Mesendoderm (in vitro differentiated cells): ENCODE data around the gene HSD11B1.
A peak's percentile ranks its signal among the peaks of the same experiment; 100 is the strongest.

Source experiments
- DNase-seq: peaks from one replicate; pipeline ENCODE4 v3.0.0; 2013
- H2AK5ac ChIP-seq: 2 replicates; pipeline ENCODE4 v1.6.1; 2013; ENCODE audit warnings: low read length, inconsistent platforms
- H2BK120ac ChIP-seq: 2 replicates; pipeline ENCODE4 v1.6.1; 2013; ENCODE audit warnings: low read depth, mild to moderate bottlenecking, low read length, moderate library complexity, mixed read lengths
- H2BK15ac ChIP-seq: replicated peaks from 2 replicates; pipeline ENCODE4 v1.6.1; 2013; ENCODE audit warnings: low read depth, mild to moderate bottlenecking, moderate library complexity
- H2BK5ac ChIP-seq: 2 replicates; pipeline ENCODE4 v1.6.1; 2013; ENCODE audit warnings: low read length, inconsistent platforms
- H3K18ac ChIP-seq: 2 replicates; pipeline ENCODE4 v1.6.1; 2013; ENCODE audit warnings: mild to moderate bottlenecking, low read length, mixed read lengths
- H3K23ac ChIP-seq: one replicate; pipeline ENCODE4 v1.6.1; 2013; ENCODE audit warnings: low read length
- H3K27ac ChIP-seq: 2 replicates; pipeline ENCODE4 v1.5.1; 2013; ENCODE audit warnings: low read depth, mild to moderate bottlenecking, inconsistent platforms, low read length, moderate library complexity
- H3K27me3 ChIP-seq: 2 replicates; pipeline ENCODE4 v1.6.1; 2013; ENCODE audit warnings: low read length, control low read depth, mild to moderate bottlenecking, inconsistent platforms; ENCODE audit not compliant: insufficient read depth, poor library complexity
- H3K36me3 ChIP-seq: 2 replicates; pipeline ENCODE4 v1.6.1; 2013; ENCODE audit warnings: low read length, inconsistent platforms; ENCODE audit not compliant: control insufficient read depth, insufficient read depth
- H3K4ac ChIP-seq: one replicate; pipeline ENCODE4 v1.6.1; 2013; ENCODE audit warnings: low read depth, mild to moderate bottlenecking, low read length, moderate library complexity
- H3K4me1 ChIP-seq: 2 replicates; pipeline ENCODE4 v1.6.1; 2013; ENCODE audit warnings: low read depth, low read length, inconsistent platforms; ENCODE audit not compliant: control insufficient read depth
- H3K4me2 ChIP-seq: 2 replicates; pipeline ENCODE4 v1.6.1; 2013; ENCODE audit warnings: low read length
- H3K4me3 ChIP-seq: 2 replicates; pipeline ENCODE4 v1.5.1; 2013; ENCODE audit warnings: mild to moderate bottlenecking, low read length
- H3K56ac ChIP-seq: one replicate; pipeline ENCODE4 v1.6.1; 2013; ENCODE audit warnings: low read length
- H3K79me1 ChIP-seq: 2 replicates; pipeline ENCODE4 v1.6.1; 2013; ENCODE audit warnings: low read length, inconsistent platforms
- H3K79me2 ChIP-seq: 2 replicates; pipeline ENCODE4 v1.6.1; 2013; ENCODE audit warnings: mild to moderate bottlenecking, low read length; ENCODE audit not compliant: control insufficient read depth, insufficient read depth
- H3K9ac ChIP-seq: 2 replicates; pipeline ENCODE4 v1.6.1; 2013; ENCODE audit warnings: low read length, inconsistent platforms
- H4K5ac ChIP-seq: one replicate; pipeline ENCODE4 v1.6.1; 2013; ENCODE audit warnings: low read length
- H4K8ac ChIP-seq: one replicate; pipeline ENCODE4 v1.6.1; 2013; ENCODE audit warnings: low read depth, mild to moderate bottlenecking, control low read depth, low read length, moderate library complexity
- WGBS: extraction: QIAGEN DNeasy Blood & Tissue Kit; methylation state at CpG from one replicate; pipeline ENCODE4 v1.1.7; 2013; ENCODE audit warnings: low lambda C conversion rate, missing lambda C conversion rate; ENCODE audit not compliant: insufficient coverage; ENCODE audit errors: extremely low coverage; 5-methylcytosine and 5-hydroxymethylcytosine counted together

The HSD11B1 gene

DNA sequence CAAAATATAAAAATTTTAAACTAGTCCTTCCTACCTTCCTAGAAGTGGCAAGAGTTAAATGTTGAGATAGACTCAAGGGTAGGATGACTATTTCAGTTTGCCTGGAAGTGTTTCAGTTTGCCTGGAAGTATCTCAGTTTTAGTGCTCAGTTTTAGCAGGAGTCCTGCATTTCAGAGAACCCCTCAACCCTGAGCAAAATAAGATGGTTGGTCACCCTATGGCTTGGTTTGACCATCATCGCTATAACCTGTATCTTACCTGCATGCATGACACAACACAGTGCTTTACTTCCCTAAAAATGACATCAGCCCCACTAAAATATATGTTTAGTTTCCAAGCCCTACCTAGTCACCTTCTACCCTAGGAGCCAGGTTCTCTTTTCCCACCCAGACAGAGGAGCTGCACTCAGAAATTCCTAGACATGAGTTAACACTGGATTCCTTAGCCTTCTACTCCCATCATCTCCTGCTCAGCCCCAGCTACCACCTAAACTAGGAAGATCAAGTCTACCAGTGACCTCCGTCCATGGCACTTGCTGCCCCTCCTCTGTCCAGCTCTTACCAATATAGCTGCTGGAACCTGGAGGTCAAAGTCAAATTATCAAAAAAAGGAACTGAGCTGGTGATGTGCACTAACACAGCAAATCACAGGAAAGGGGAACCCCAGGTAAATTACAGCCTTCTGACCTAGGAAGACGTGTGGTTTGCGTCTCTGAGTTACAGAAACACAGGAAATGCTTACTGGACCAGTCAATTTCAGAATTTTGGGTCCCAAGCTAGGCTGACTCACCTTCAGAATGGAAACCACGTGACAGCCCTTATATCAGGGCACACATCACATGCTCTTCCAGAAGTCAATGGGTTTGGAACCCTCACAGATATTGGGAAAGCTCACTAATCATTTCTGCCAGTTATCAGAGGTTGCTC, 31.7 kb upstream of the HSD11B1 start:
- DNase-seq, result no peak
- H3K4me2 ChIP-seq, result no peak overlapping the region

GRCh38 chr1:209673631-209674417, 30.8 kb upstream of the HSD11B1 start:
- no peaks in the 10 kb centered on the region for H3K79me2 ChIP-seq
- no peak overlapping the region for H3K4ac ChIP-seq
- no peak overlapping the region for H3K23ac ChIP-seq
- H3K18ac ChIP-seq, result no peak overlapping the region
- peak; percentile 21 for DNase-seq
- no peak overlapping the region for H3K4me3 ChIP-seq
- H2BK15ac ChIP-seq, result no peak overlapping the region
- H3K4me1 ChIP-seq, result no peaks in the 10 kb centered on the region
- H2BK120ac ChIP-seq, result no peak overlapping the region
- H2AK5ac ChIP-seq, result no peak overlapping the region
- no peaks in the 10 kb centered on the region for H3K36me3 ChIP-seq
- H3K79me1 ChIP-seq, result no peaks in the 10 kb centered on the region
- no peak overlapping the region for H3K9ac ChIP-seq
- no peak overlapping the region for H3K4me2 ChIP-seq
- H4K8ac ChIP-seq, result no peak overlapping the region
- H4K5ac ChIP-seq, result no peak overlapping the region
- H3K27me3 ChIP-seq, result peaks cover 38% of the 10 kb centered on the region
- no peak overlapping the region for H3K27ac ChIP-seq
- H2BK5ac ChIP-seq, result no peak overlapping the region
- H3K56ac ChIP-seq, result no peak overlapping the region
- no CpG with 5 or more reads among the region's 7 CpGs for WGBS

More for the DNA sequence above, 31.7 kb upstream of the HSD11B1 start:
- no peak overlapping the region for H3K18ac ChIP-seq
- H3K79me1 ChIP-seq, result no peaks in the 10 kb centered on the region
- H3K27ac ChIP-seq, result no peak overlapping the region
- H3K56ac ChIP-seq, result no peak overlapping the region
- H3K4ac ChIP-seq, result no peak overlapping the region
- H4K8ac ChIP-seq, result no peak overlapping the region
- no peaks in the 10 kb centered on the region for H3K4me1 ChIP-seq
- H2BK15ac ChIP-seq, result no peak overlapping the region
- H4K5ac ChIP-seq, result no peak overlapping the region
- H2BK5ac ChIP-seq, result no peak overlapping the region
- no peak overlapping the region for H3K23ac ChIP-seq
- no peak overlapping the region for H3K9ac ChIP-seq
- no peaks in the 10 kb centered on the region for H3K36me3 ChIP-seq
- peaks cover 38% of the 10 kb centered on the region for H3K27me3 ChIP-seq
- H2AK5ac ChIP-seq, result no peak overlapping the region
- no peaks in the 10 kb centered on the region for H3K79me2 ChIP-seq
- WGBS, result no CpG with 5 or more reads among the region's 5 CpGs
- no peak overlapping the region for H2BK120ac ChIP-seq
- no peak overlapping the region for H3K4me3 ChIP-seq

GRCh38 chr1:209674957-209675564, 29.6 kb upstream of the HSD11B1 start, which contains the start of gene G0S2:
Gene G0S2 (plus strand): TSS chr1:209675412. CDS start chr1:209675685, 273 bp downstream.
- H3K79me2 ChIP-seq, result no peaks in the 10 kb centered on the region
- no peak within 1 kb of the TSS for H3K23ac ChIP-seq
- no peak within 1 kb of the TSS for H4K5ac ChIP-seq
- peaks cover 38% of the 10 kb centered on the region for H3K27me3 ChIP-seq
- no peak within 1 kb of the TSS for H2AK5ac ChIP-seq
- H4K8ac ChIP-seq, result no peak within 1 kb of the TSS
- peak within 1 kb of the TSS; percentile 4 for H3K4me3 ChIP-seq
- H3K36me3 ChIP-seq, result no peaks in the 10 kb centered on the region
- no peak within 1 kb of the TSS for H2BK15ac ChIP-seq
- no peak within 1 kb of the TSS for H3K4ac ChIP-seq
- peak within 1 kb of the TSS; percentile 42 for H3K4me2 ChIP-seq
- H2BK120ac ChIP-seq, result no peak within 1 kb of the TSS
- peak within 1 kb of the TSS; percentile 79 for H3K56ac ChIP-seq
- H3K18ac ChIP-seq, result no peak within 1 kb of the TSS
- WGBS, result no CpG with 5 or more reads among the region's 47 CpGs
- H3K9ac ChIP-seq, result peak within 1 kb of the TSS; percentile 49
- H2BK5ac ChIP-seq, result no peak within 1 kb of the TSS
- peak; percentile 60 for DNase-seq
- H3K27ac ChIP-seq, result no peak within 1 kb of the TSS
- no peaks in the 10 kb centered on the region for H3K79me1 ChIP-seq
- no peaks in the 10 kb centered on the region for H3K4me1 ChIP-seq

DNA sequence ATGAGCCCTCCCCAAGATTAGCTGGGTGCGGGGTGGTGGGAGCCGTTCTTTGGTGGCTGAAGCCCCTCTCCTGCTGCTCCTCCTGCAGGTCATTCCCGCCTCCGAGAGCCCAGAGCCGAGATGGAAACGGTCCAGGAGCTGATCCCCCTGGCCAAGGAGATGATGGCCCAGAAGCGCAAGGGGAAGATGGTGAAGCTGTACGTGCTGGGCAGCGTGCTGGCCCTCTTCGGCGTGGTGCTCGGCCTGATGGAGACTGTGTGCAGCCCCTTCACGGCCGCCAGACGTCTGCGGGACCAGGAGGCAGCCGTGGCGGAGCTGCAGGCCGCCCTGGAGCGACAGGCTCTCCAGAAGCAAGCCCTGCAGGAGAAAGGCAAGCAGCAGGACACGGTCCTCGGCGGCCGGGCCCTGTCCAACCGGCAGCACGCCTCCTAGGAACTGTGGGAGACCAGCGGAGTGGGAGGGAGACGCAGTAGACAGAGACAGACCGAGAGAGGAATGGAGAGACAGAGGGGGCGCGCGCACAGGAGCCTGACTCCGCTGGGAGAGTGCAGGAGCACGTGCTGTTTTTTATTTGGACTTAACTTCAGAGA, 29.0 kb upstream of the HSD11B1 start:
- H3K9ac ChIP-seq, result peak overlapping the region; percentile 49
- H3K4me2 ChIP-seq, result peak overlapping the region; percentile 42
- H4K8ac ChIP-seq, result no peak overlapping the region
- H4K5ac ChIP-seq, result no peak overlapping the region
- no peak overlapping the region for H3K18ac ChIP-seq
- peak; percentile 36 for DNase-seq
- no peak overlapping the region for H2BK5ac ChIP-seq
- no peaks in the 10 kb centered on the region for H3K4me1 ChIP-seq
- H3K79me1 ChIP-seq, result no peaks in the 10 kb centered on the region
- no peak overlapping the region for H2BK120ac ChIP-seq
- no peak overlapping the region for H3K23ac ChIP-seq
- H3K27ac ChIP-seq, result no peak overlapping the region
- H2BK15ac ChIP-seq, result no peak overlapping the region
- H3K27me3 ChIP-seq, result peaks cover 38% of the 10 kb centered on the region
- no CpG with 5 or more reads among the region's 34 CpGs for WGBS
- no peak overlapping the region for H3K4ac ChIP-seq
- peak overlapping the region; percentile 79 for H3K56ac ChIP-seq
- no peak overlapping the region for H2AK5ac ChIP-seq
- H3K79me2 ChIP-seq, result no peaks in the 10 kb centered on the region
- no peaks in the 10 kb centered on the region for H3K36me3 ChIP-seq
- H3K4me3 ChIP-seq, result peak overlapping the region; percentile 4

- WGBS, result no CpG with 5 or more reads among the region's 4 CpGs
- H3K4me2 ChIP-seq, result no peak overlapping the region
- no peak overlapping the region for H3K27ac ChIP-seq
- H3K56ac ChIP-seq, result no peak overlapping the region
- H3K18ac ChIP-seq, result no peak overlapping the region
- H4K5ac ChIP-seq, result no peak overlapping the region
- H2BK5ac ChIP-seq, result no peak overlapping the region
- no peak overlapping the region for H4K8ac ChIP-seq
- no peak for DNase-seq
- H3K23ac ChIP-seq, result no peak overlapping the region
- no peak overlapping the region for H2AK5ac ChIP-seq
- no peak overlapping the region for H2BK120ac ChIP-seq
- no peaks in the 10 kb centered on the region for H3K79me1 ChIP-seq
- H3K4me3 ChIP-seq, result no peak overlapping the region
- H3K36me3 ChIP-seq, result no peaks in the 10 kb centered on the region
- no peak overlapping the region for H2BK15ac ChIP-seq
- H3K4me1 ChIP-seq, result no peaks in the 10 kb centered on the region
- H3K79me2 ChIP-seq, result no peaks in the 10 kb centered on the region
- H3K4ac ChIP-seq, result no peak overlapping the region
- peaks cover 31% of the 10 kb centered on the region for H3K27me3 ChIP-seq
- no peak overlapping the region for H3K9ac ChIP-seq
Observed at GRCh38 chr1:209678981-209679539, 25.6 kb upstream of the HSD11B1 start.
